Measurements from ENCODE around the gene OR6C76. TPM values are rescaled to one million over a fixed set of nuclear protein-coding genes. Genes with fewer than 3 reads are reported as not detected.
"Not testable (repeated sequence)": the region's sequence is repeated elsewhere in the genome, so short reads cannot be mapped to it uniquely, and the experiment has no call there.

The OR6C76 gene
- total and polyA plus RNA-seq, 2 of the 4 experiments (the other 2 are of a cell fraction): not detected

DNA sequence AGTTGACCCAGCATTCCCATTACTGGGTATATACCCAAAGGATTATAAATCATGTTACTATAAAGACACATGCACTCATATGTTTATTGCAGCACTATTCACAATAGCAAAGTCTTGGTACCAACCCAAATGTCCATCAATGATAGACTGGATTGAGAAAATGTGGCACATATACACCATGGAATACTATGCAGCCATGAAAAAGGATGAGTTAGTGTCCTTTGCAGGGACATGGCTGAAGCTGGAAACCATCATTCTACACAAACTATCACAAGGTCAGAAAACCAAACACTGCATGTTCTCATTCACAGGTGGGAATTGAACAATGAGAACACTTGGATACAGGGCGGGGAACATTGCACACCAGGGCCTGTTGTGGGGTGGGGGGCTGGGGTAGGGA is 38.9 kb downstream of the OR6C76 start:
- H3K23ac ChIP-seq (ENCODE audit: low read depth, low read length); BruUV-seq (replicated peaks); H2BK5ac ChIP-seq (ENCODE audit: low read depth, low read length, poor library complexity, severe bottlenecking); dilution Hi-C loops (cut with HindIII; ENCODE audit: low sequenced_read_pairs, unreplicated experiment); H3K36me3 ChIP-seq (ENCODE audit: control insufficient read depth, insufficient read depth, low read length); H2BK15ac ChIP-seq (ENCODE audit: low read depth, low read length); H2BK20ac ChIP-seq (ENCODE audit: low read depth, low read length); H3K4ac ChIP-seq (ENCODE audit: low read depth, low read length); H2AK5ac ChIP-seq (ENCODE audit: low read depth, low read length); H3K18ac ChIP-seq (ENCODE audit: low read depth, low read length); H2BK120ac ChIP-seq (ENCODE audit: low read depth, low read length); POLR2A ChIA-PET (ENCODE audit: unreplicated experiment); H3K27me3 ChIP-seq (ENCODE audit: control insufficient read depth, insufficient read depth, low read length); DNase-seq; H3K4me1 ChIP-seq (ENCODE audit: control insufficient read depth, insufficient read depth, low read length); H4K91ac ChIP-seq (ENCODE audit: insufficient read depth, low read depth, low read length); H3K9me1 ChIP-seq (ENCODE audit: insufficient read depth, low read length); ATAC-seq (ENCODE audit: low read depth); H2AFZ ChIP-seq (replicated peaks; ENCODE audit: low read length, poor library complexity); H3K4me3 ChIP-seq (ENCODE audit: insufficient read depth, low read depth, low read length); in situ Hi-C loops (cut with MboI; ENCODE audit: low sequenced_read_pairs); H2AK9ac ChIP-seq (replicated peaks; ENCODE audit: low read depth, low read length, poor library complexity); H3K9ac ChIP-seq (ENCODE audit: low read depth, low read length); H4K5ac ChIP-seq (ENCODE audit: low read depth, low read length); H3K79me1 ChIP-seq (ENCODE audit: low read depth in 1 of 2, low read length in 2 of 2); CTCF ChIA-PET; H3K27ac ChIP-seq (ENCODE audit: insufficient read depth, low read length); H4K20me1 ChIP-seq (ENCODE audit: insufficient read depth, low read length); H3K9me3 ChIP-seq (ENCODE audit: control insufficient read depth, insufficient read depth, low read length); H4K8ac ChIP-seq (ENCODE audit: low read depth in 2 of 2, low read length in 2 of 2); H3K14ac ChIP-seq (replicated peaks; ENCODE audit: low read depth, low read length); intact Hi-C loops (cut with micrococcal nuclease); H3K56ac ChIP-seq (ENCODE audit: extremely low read depth, insufficient read depth, low read length); H3K4me2 ChIP-seq (ENCODE audit: low read depth, low read length): not testable (repeated sequence)
- no CpG with 5 or more reads among the region's 1 CpG for WGBS, 2 experiments (ENCODE audit: extremely low coverage in 2 of 2, insufficient read length in 1 of 2)
